CD4-positive, alpha-beta T cell treated with Interleukin-2 at 100 ng/mL for 4 hours (primary cell): Measurements from ENCODE around the gene CCL18.
"Not testable (repeated sequence)": the region's sequence is repeated elsewhere in the genome, so short reads cannot be mapped to it uniquely, and the experiment has no call there.

Source experiments
- DNase-seq: peaks from one replicate; pipeline ENCODE4 v3.0.0-alpha.2; 2020; ENCODE audit warnings: low spot score

Gene CCL18

DNA sequence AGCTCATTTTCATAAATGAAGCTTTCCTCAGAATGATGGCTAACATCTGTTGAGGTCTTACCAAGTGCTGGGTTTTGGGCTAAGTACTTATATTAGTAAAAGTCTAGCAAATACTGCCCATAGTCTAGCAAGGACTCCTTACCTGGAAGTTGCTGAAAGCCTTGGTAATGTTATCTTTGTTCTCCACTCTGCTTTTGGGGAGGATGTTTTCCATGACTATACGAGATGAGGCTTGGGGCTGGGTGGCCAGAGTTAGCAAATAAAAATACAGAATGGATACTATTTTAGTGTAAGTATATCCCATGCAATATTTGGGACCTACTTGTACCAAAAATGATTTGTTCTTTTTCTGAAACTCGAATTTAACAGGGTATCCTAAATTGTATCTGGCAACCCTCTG, 7.7 kb downstream of the CCL18 start:
- no peak for DNase-seq

GRCh38 chr17:36072431-36073121, 8.5 kb downstream of the CCL18 start:
- peak; percentile 76 for DNase-seq

DNA sequence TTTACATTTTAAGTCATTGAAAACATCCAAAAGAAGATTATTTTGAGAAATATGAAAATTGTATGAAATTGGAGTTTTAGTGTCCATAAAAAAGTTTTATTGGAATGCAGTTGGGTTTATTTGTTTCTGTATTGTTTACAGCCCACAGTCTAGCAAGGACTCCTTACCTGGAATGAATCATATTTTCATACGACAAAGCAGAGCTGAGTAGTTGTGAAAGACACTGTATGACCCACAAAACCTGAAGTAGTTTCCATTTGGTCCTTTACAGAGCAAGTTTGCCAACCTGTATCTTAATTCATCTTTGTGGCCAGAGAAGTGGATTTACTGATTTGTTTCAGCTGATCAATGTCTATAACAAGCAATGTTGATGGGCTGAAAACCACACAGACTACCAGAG, 10.3 kb downstream of the CCL18 start:
- no peak for DNase-seq

GRCh38 chr17:36081681-36082471, 17.8 kb downstream of the CCL18 start:
- peak; percentile 32 for DNase-seq

GRCh38 chr17:36082482-36083120, 18.5 kb downstream of the CCL18 start:
- peak; percentile 84 for DNase-seq

GRCh38 chr17:36083691-36084090, 19.6 kb downstream of the CCL18 start:
- not testable (repeated sequence) for DNase-seq

DNA sequence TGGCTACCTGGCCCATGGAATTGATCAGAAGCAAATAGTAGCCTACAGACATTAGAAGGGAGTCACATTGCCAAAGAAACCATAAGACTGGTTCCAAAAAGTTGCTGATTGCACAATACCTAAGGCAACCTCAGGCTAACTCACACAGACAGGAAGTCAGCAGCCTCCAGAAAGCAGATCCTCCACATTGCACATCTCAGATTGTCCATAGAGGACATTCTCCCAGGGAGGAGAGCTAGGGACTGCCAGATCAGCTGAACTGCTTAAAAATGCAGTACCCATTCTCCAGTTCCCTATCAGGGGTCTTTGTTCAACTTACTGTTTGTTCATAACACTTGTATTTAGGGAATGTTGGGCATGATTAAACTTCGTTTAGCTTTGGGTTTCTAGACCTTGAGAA, 21.7 kb downstream of the CCL18 start:
- DNase-seq = peak; percentile 26

DNA sequence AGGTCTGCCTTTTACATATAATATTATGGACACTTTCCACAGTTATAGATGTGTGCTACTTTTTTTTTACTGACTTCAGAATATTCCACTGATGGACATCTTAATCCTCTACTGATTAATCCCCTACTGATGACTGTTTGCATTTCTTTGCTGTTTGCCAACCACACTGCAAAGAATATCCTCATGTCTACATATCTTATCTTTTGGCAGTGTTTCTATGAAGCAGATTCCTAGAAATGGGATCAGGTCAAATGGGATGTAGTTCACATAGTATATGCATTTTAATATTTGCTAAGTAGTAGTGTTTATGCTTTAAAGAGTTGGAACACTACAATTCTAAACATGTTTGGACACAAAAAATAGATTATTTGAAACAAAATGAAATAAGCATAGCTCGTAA, 22.7 kb downstream of the CCL18 start:
- DNase-seq = no peak

DNA sequence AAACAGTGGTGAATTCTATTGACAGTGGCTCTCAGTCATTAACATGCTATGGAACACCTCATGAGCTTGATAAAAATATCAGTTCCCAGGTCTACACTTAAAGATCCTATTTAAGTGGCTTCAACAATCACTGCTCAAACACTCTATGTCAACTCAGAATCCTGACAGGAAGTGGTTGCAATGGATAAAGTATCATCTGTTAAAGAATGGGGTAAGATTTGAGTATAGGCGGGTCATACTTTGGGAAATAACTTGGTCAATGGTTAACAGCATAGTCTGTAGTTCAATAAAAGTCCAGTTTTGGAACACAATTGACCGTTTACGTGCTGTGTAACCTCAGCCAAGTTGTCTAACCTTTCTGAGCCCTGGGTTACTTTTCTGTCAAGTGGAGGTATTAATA, 23.4 kb downstream of the CCL18 start:
- DNase-seq = not testable (repeated sequence)

GRCh38 chr17:36087897-36088572, 24.0 kb downstream of the CCL18 start:
- peak; percentile 50 for DNase-seq

DNA sequence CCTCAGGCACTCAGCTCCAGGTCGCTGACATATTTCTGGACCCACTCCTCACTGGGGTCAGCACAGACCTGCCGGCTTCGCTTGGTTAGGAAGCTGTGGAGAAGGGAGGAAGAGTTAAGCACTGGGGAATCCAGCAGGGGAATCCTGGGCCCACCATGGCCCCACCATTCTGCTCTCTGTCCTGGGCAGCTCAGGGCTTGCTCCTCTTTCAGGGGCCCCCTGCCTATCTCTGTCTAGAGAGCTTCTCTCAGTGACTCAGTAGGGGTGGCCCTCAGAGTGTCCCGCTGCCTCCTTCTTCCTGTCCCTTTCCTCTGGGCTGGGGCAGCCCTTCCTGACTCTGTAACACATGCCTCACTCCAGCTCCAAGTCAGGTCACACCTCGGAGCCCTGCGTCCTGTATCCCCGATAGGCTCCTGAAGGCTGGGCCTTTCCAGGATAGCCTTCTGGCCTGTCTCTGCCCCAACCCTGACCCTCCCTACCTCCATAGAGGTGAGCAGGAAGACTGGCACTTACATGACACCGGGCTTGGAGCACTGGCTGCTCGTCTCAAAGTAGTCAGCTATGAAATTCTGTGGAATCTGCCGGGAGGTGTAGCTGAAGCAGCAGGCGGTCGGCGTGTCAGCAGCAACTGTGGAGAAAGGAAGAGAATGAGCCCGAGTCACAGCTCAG, 24.7 kb downstream of the CCL18 start:
- no peak for DNase-seq

GRCh38 chr17:36089339-36089865, 25.3 kb downstream of the CCL18 start:
- DNase-seq = no peak

GRCh38 chr17:36089888-36090836, 26.1 kb downstream of the CCL18 start, which contains the start of gene CCL3:
TSS of gene CCL3 (minus strand) at chr17:36090143. CDS start at chr17:36090058, 85 bp downstream.
- DNase-seq = peak; percentile 46

DNA sequence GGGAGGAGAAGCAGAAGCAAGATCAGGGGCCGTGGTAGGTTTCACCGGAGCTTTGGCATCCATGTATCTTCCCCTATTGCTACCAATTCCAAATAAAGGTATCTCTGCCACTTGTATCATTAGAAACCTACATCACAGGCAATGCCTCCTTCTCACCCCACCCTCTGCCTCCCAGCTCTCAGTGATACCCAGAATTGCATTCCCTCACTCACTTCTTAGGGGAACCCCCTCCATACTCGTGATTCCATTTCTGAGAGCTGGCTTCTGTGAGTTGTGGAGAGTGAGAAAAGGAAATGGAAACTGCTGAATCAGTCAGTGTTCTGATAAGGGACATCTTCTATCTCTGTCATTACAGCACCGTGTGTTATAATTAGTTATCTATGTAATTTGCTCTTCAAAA, 28.2 kb downstream of the CCL18 start:
- DNase-seq = peak; percentile 64

GRCh38 chr17:36092715-36093114, 28.6 kb downstream of the CCL18 start:
- not testable (repeated sequence) for DNase-seq

DNA sequence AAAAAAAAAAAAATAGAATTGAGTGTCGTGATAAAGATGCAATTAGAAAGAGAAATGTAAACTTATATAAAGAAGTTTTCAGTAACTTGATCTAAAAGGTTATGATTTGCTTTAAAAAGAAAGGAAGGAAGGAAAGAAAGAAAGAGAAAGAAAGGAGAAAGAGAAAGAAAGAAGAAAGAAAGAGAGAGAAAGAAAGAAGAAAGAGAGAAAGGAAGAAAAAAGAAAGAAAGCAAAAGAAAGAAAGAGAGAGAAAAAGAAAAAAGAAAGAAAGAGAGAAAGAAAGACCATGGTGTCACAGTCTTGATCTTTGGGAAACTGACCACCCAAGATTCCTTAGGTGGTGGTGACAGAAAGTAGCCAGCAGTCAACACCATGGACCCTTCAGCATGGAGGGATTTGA, 30.2 kb downstream of the CCL18 start:
- no peak for DNase-seq

DNA sequence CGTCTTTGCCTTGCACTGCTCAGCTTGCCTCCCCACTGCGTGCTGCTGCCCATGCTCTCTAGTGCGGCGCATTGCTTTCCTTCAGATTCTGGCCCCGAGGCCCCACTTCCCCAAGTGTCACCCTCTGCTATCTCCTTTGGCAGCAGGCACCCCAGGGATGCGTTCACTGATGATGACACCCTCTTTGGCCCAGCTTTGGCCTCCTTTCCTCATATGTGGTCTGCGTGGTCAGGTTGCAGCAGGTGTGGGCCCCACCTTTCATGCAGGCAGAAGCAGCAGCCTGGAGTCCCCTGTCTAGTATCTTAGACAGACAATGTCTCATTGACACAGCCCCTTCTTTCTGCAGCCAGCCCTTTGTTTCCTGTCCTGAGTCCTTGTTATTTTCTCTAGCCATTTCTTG, 30.7 kb downstream of the CCL18 start:
- no peak for DNase-seq

DNA sequence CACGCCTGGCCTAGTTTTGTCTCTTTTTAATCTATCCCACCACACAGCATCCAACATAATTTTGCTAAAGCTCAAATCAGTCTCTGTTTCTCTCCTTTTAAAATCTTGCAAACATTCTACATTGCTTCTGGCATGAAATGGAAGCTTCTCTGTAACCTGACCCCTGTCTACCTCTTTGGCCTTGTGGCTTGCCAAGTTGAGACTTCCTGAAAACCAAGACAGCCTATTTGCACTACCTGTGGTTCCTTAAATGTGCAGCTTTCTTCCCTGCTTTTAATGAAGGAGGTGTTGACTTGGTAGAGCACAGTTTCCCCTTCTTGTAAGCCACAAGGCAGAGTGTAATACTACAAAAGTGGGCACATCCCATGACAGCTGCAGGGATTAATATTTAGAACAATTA, 31.9 kb downstream of the CCL18 start:
- DNase-seq = no peak

DNA sequence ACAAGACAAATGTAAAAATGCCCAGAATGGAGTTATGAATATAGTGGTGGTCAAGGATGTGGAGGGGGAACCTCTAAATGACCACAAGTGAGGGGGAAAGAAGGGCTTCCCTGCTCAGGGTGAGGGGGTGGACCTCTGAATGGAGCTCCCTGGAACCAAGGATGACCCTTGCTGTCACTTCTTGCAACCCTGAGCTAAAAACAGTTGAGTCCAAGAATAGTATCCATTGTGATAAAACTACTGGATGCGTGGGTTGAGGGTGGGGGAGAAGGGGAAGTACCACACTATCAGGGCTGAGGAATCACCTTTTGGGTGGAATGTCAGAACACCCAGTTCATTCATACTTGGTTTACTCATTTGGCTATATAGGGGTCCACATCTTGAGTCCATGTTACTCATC, 34.9 kb downstream of the CCL18 start:
- DNase-seq = not testable (repeated sequence)

- DNase-seq = peak; percentile 52
Observed at GRCh38 chr17:36103401-36103975, 39.4 kb downstream of the CCL18 start, which contains the start of gene CCL4. TSS of gene CCL4 (plus strand) at chr17:36103827. CDS start at chr17:36103906, 79 bp downstream.
